ENCODE measurements around the gene HAUS8. TPM values are rescaled to one million over a fixed set of nuclear protein-coding genes. Genes with fewer than 3 reads are reported as not detected.
A peak's percentile ranks its signal among the peaks of the same experiment; 100 is the strongest.
"Not testable (repeated sequence)": the region's sequence is repeated elsewhere in the genome, so short reads cannot be mapped to it uniquely, and the experiment has no call there.

HAUS8 gene
- total and polyA plus RNA-seq, 2 of the 13 experiments (the other 11 are each of a cell fraction or from before 2014, with no cell fraction given), result 7.8 to 17.5 TPM

DNA sequence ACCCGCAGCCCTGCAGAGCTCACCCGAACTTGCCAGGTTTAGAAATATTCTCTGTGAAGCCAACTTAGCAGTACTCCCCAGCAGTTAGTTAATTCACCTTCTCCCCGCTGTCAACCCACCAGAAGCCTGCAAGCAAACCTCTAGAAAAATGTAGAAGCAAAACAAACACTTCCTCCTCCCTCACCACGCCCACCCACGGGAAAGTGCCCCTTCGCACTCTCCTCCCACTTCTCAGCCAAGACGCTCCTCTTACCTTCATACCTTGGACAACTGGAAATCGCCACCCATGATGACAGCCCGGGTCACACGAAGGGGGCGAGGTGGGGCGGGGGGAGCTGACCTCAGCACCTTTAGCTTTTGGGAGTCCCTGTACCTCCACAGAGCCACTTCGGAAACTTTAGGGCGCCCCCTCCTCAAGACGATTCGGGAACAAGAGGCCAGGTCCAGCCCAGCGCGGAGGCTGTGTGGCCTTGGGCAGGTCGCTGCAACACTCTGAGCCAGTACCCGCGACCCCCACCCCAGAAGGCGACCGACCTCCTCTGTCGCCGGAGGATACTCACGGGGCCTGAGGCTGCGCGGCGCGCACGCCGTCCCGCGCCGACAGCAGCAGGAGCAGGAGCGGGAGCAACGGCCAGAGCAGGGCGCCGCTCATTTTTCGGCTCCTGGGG, 49.1 kb downstream of the HAUS8 start:
- H2AFZ ChIP-seq (ENCODE audit: low read length), result no peak overlapping the region
- 0 out of 2 replicates have a peak, but pooled peaks have one; percentile 50 for TF ChIP-seq EZH2 (conservative IDR thresholded peaks at IDR 0.05; ENCODE audit: low read depth, low read length)
- TF ChIP-seq NCOA5 (CRISPR knock-in tag; IDR thresholded peaks at IDR 0.05), result no peak
- TF ChIP-seq ZNF20 (CRISPR knock-in tag; IDR thresholded peaks at IDR 0.05), result no peak
- TF ChIP-seq ZNF768 (CRISPR knock-in tag; IDR thresholded peaks at IDR 0.05), result peak; percentile 77; the same call in 1 of the 2 replicates
- FAIRE-seq (no peak), DNase-seq (ENCODE audit: low spot score) (no peak), ATAC-seq (no peak)
- POLR2A ChIA-PET, result no interaction called here
- no peak overlapping the region for H3K9ac ChIP-seq (ENCODE audit: insufficient read depth, low read depth, low read length)
- intact Hi-C loops (cut with micrococcal nuclease; ENCODE audit: unreplicated experiment) (no loop called here), in situ Hi-C loops (cut with HindIII; ENCODE audit: extremely low pct_ligation_motif_present, low pct_unique_long_range_greater_than_20kb) (no loop called here)
- H3K27me3 ChIP-seq (ENCODE audit: control insufficient read depth in 1 of 2, insufficient read depth in 2 of 2, low read length in 2 of 2), result peaks cover 8 to 33% of the 10 kb centered on the region in 2 experiments
- no TSS peak for BruUV-seq (replicated peaks)
- H3K4me2 ChIP-seq (ENCODE audit: low read depth, low read length), result no peak overlapping the region; the same call in 1 of the 2 replicates
- H3K9me3 ChIP-seq (ENCODE audit: low read length), result no peaks in the 10 kb centered on the region
- CTCF ChIA-PET (ENCODE audit: low intra/inter-chr PET ratio, low total read pairs), result no interaction called here
- WGBS (ENCODE audit: low lambda C conversion rate), result 17% methylated on average over 17 of the region's 40 CpGs
- H3K4me1 ChIP-seq (ENCODE audit: insufficient read depth, low read length), result no peaks in the 10 kb centered on the region
- no peak overlapping the region; a peak in 1 of 6 replicates for H3K4me3 ChIP-seq (replicated peaks in 1 of 3; ENCODE audit: insufficient read depth in 1 of 3, low read depth in 2 of 3, low read length in 3 of 3)
- no peaks in the 10 kb centered on the region for H3K36me3 ChIP-seq (replicated peaks in 1 of 2; ENCODE audit: control insufficient read depth in 1 of 2, insufficient read depth in 2 of 2, low read length in 2 of 2)
- no peaks in the 10 kb centered on the region for H3K79me2 ChIP-seq (ENCODE audit: insufficient read depth, low read length)
- H4K20me1 ChIP-seq (ENCODE audit: insufficient read depth, low read length), result no peaks in the 10 kb centered on the region
- H3K27ac ChIP-seq (ENCODE audit: extremely low read length, insufficient read depth, low read length), result no peak overlapping the region

- no peak overlapping the region for H3K27ac ChIP-seq (ENCODE audit: extremely low read length, insufficient read depth, low read length)
- H3K36me3 ChIP-seq (replicated peaks in 1 of 2; ENCODE audit: control insufficient read depth in 1 of 2, insufficient read depth in 2 of 2, low read length in 2 of 2), result no peaks in the 10 kb centered on the region
- no peak overlapping the region for H3K4me3 ChIP-seq (replicated peaks in 1 of 3; ENCODE audit: insufficient read depth in 1 of 3, low read depth in 2 of 3, low read length in 3 of 3)
- no peak for FAIRE-seq
- POLR2A ChIA-PET, result no interaction called here
- no peak for DNase-seq (ENCODE audit: low spot score)
- H3K4me2 ChIP-seq (ENCODE audit: low read depth, low read length), result no peak overlapping the region
- in situ Hi-C loops (cut with HindIII; ENCODE audit: extremely low pct_ligation_motif_present, low pct_unique_long_range_greater_than_20kb) (no loop called here), intact Hi-C loops (cut with micrococcal nuclease; ENCODE audit: unreplicated experiment) (no loop called here)
- no peaks in the 10 kb centered on the region for H3K9me3 ChIP-seq (ENCODE audit: low read length)
- BruUV-seq (replicated peaks), result no TSS peak
- 18% methylated on average over 6 of the region's 6 CpGs for WGBS (ENCODE audit: low lambda C conversion rate)
- no peaks in the 10 kb centered on the region for H3K4me1 ChIP-seq (ENCODE audit: insufficient read depth, low read length)
- H4K20me1 ChIP-seq (ENCODE audit: insufficient read depth, low read length), result no peaks in the 10 kb centered on the region
- H3K79me2 ChIP-seq (ENCODE audit: insufficient read depth, low read length), result no peaks in the 10 kb centered on the region
- no peak overlapping the region for H3K9ac ChIP-seq (ENCODE audit: insufficient read depth, low read depth, low read length)
- peaks cover 6 to 33% of the 10 kb centered on the region in 2 experiments for H3K27me3 ChIP-seq (ENCODE audit: control insufficient read depth in 1 of 2, insufficient read depth in 2 of 2, low read length in 2 of 2)
- no peak overlapping the region for H2AFZ ChIP-seq (ENCODE audit: low read length)
- no peak for TF ChIP-seq CBX1 (IDR thresholded peaks at IDR 0.05; ENCODE audit: low read depth)
- no peak for TF ChIP-seq ZBTB1 (CRISPR knock-in tag; IDR thresholded peaks at IDR 0.05; ENCODE audit: borderline replicate concordance)
- TF ChIP-seq GZF1 (CRISPR knock-in tag; IDR thresholded peaks at IDR 0.05), result no peak
- no peak for TF ChIP-seq ZNF768 (CRISPR knock-in tag; IDR thresholded peaks at IDR 0.05)
- TF ChIP-seq PRMT3 (CRISPR knock-in tag; IDR thresholded peaks at IDR 0.05; ENCODE audit: borderline replicate concordance, low read depth), result no peak
- no peak for TF ChIP-seq DMAP1 (CRISPR knock-in tag; IDR thresholded peaks at IDR 0.05)
- CTCF ChIA-PET (ENCODE audit: low intra/inter-chr PET ratio, low total read pairs), result no interaction called here
- ATAC-seq, result no peak
Observed at GRCh38 chr19:17025361-17025760, 49.9 kb downstream of the HAUS8 start.

- H3K9me3 ChIP-seq (ENCODE audit: low read length); H3K4me3 ChIP-seq (replicated peaks in 1 of 3; ENCODE audit: insufficient read depth in 1 of 3, low read depth in 2 of 3, low read length in 3 of 3); H4K20me1 ChIP-seq (ENCODE audit: insufficient read depth, low read length); BruUV-seq (replicated peaks); H3K79me2 ChIP-seq (ENCODE audit: insufficient read depth, low read length); H2AFZ ChIP-seq (ENCODE audit: low read length); DNase-seq (ENCODE audit: low spot score); FAIRE-seq; H3K9ac ChIP-seq (ENCODE audit: insufficient read depth, low read depth, low read length); ATAC-seq; intact Hi-C loops (cut with micrococcal nuclease; ENCODE audit: unreplicated experiment); POLR2A ChIA-PET; CTCF ChIA-PET (ENCODE audit: low intra/inter-chr PET ratio, low total read pairs); in situ Hi-C loops (cut with HindIII; ENCODE audit: extremely low pct_ligation_motif_present, low pct_unique_long_range_greater_than_20kb); H3K4me1 ChIP-seq (ENCODE audit: insufficient read depth, low read length); H3K36me3 ChIP-seq (replicated peaks in 1 of 2; ENCODE audit: control insufficient read depth in 1 of 2, insufficient read depth in 2 of 2, low read length in 2 of 2); H3K27ac ChIP-seq (ENCODE audit: extremely low read length, insufficient read depth, low read length); H3K4me2 ChIP-seq (ENCODE audit: low read depth, low read length): not testable (repeated sequence)
- WGBS (ENCODE audit: low lambda C conversion rate), result 6% methylated on average over 8 of the region's 8 CpGs
- H3K27me3 ChIP-seq (ENCODE audit: control insufficient read depth in 1 of 2, insufficient read depth in 2 of 2, low read length in 2 of 2), result peaks cover 6 to 33% of the 10 kb centered on the region in 2 experiments
Observed at GRCh38 chr19:17024941-17025340, 50.3 kb downstream of the HAUS8 start.

Measured in HepG2 (cell line).